Endothelial cell (in vitro differentiated cells): ENCODE measurements around the gene DEGS2. TPM values are rescaled to one million over a fixed set of nuclear protein-coding genes. Genes with fewer than 3 reads are reported as not detected.

Experiments
- DNase-seq: peaks from one replicate; pipeline ENCODE4 v3.0.0; 2021; ENCODE audit warnings: low spot score
- H3K27ac Mint-ChIP-seq: one replicate; pipeline ENCODE4 v1.8.0; 2021; ENCODE audit warnings: mixed read lengths, inconsistent platforms; ENCODE audit not compliant: unreplicated experiment
- H3K27me3 Mint-ChIP-seq: one replicate; pipeline ENCODE4 v1.8.0; 2021; ENCODE audit warnings: mild to moderate bottlenecking, moderate library complexity, mixed read lengths, inconsistent platforms; ENCODE audit not compliant: unreplicated experiment
- H3K36me3 Mint-ChIP-seq: one replicate; pipeline ENCODE4 v1.8.0; 2021; ENCODE audit warnings: mild to moderate bottlenecking, low read depth, mixed read lengths, inconsistent platforms; ENCODE audit not compliant: unreplicated experiment
- H3K4me1 Mint-ChIP-seq: one replicate; pipeline ENCODE4 v1.8.0; 2021; ENCODE audit warnings: mild to moderate bottlenecking, mixed read lengths, inconsistent platforms; ENCODE audit not compliant: unreplicated experiment
- H3K4me3 Mint-ChIP-seq: one replicate; pipeline ENCODE4 v1.8.0; 2021; ENCODE audit warnings: mild to moderate bottlenecking, mixed read lengths, inconsistent platforms; ENCODE audit not compliant: unreplicated experiment
- H3K9me3 Mint-ChIP-seq: one replicate; pipeline ENCODE4 v1.8.0; 2021; ENCODE audit warnings: mixed read lengths, inconsistent platforms; ENCODE audit not compliant: unreplicated experiment
- CTCF ChIP-seq: fragments of 200-600 bp; sonication (generic); IDR thresholded peaks from one replicate; pipeline ENCODE4 v1.5.0; 2021; ENCODE audit warnings: antibody characterized with exemption; ENCODE audit not compliant: unreplicated experiment
- total RNA-seq: library from RNA; stranded (reverse); fragmentation: NEBNext Ultra II Directional; extraction: Animal tissue kit (Norgen Biotek cat#: 25700); gene quantifications from one replicate; pipeline ENCODE4 v1.2.1, GENCODE V29; 2021; ENCODE audit not compliant: unreplicated experiment

Gene DEGS2
- total RNA-seq, 1 donor from 2014 or later = not detected

GRCh38 chr14:100103250-100104005 is 56.0 kb downstream of the DEGS2 start:
- Mint-ChIP-seq H3K9me3 (no peaks in the 10 kb centered on the region), H3K36me3 (peaks cover 5% of the 10 kb centered on the region), H3K4me3 (no peak overlapping the region), H3K27me3 (no peaks in the 10 kb centered on the region), H3K27ac (no peak overlapping the region), H3K4me1 (peaks cover 52% of the 10 kb centered on the region)
- no peak for DNase-seq
- no peak for TF ChIP-seq CTCF

GRCh38 chr14:100102156-100102785 is 57.2 kb downstream of the DEGS2 start:
- H3K4me1 Mint-ChIP-seq = peaks cover 41% of the 10 kb centered on the region
- H3K27ac Mint-ChIP-seq = no peak overlapping the region
- H3K36me3 Mint-ChIP-seq = peaks cover 15% of the 10 kb centered on the region
- TF ChIP-seq CTCF = no peak
- peak overlapping the region; percentile 19 for H3K4me3 Mint-ChIP-seq
- no peak for DNase-seq
- H3K9me3 Mint-ChIP-seq = no peaks in the 10 kb centered on the region
- no peaks in the 10 kb centered on the region for H3K27me3 Mint-ChIP-seq

- H3K9me3 Mint-ChIP-seq = no peaks in the 10 kb centered on the region
- no peak overlapping the region for H3K27ac Mint-ChIP-seq
- peaks cover 24% of the 10 kb centered on the region for H3K4me1 Mint-ChIP-seq
- no peaks in the 10 kb centered on the region for H3K27me3 Mint-ChIP-seq
- no peak for TF ChIP-seq CTCF
- H3K36me3 Mint-ChIP-seq = peaks cover 15% of the 10 kb centered on the region
- no peak for DNase-seq
- no peak overlapping the region for H3K4me3 Mint-ChIP-seq
These were observed 59.3 kb downstream of the DEGS2 start for GRCh38 chr14:100100032-100100703.

GRCh38 chr14:100098171-100098570 is 61.3 kb downstream of the DEGS2 start:
- Mint-ChIP-seq H3K4me1 (peaks cover 10% of the 10 kb centered on the region), H3K9me3 (no peaks in the 10 kb centered on the region), H3K27me3 (no peaks in the 10 kb centered on the region), H3K27ac (no peak overlapping the region), H3K4me3 (peak overlapping the region; percentile 33), H3K36me3 (peaks cover 15% of the 10 kb centered on the region)
- DNase-seq = no peak
- TF ChIP-seq CTCF = no peak
